ENCODE measurements around the gene WTAP.

DNA sequence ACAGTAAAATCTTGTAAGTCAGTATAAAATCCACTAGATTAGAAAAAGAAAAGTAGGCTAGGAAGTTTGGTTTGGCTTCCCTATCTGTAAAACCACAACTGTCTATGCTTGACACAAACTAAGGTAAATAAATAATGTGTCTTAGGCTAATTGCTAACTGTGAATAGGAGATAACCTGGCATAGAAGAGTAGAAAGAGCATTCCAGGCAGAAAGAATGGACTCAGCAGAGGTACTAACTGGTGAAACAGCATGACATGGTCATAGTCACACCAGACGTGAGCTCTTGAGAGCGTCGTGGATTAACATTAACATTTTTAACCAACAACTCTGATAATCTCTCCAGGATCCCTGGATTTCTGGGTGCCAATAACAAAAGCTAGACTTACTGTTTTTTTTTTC, 8.7 kb upstream of the WTAP start:
- TF ChIP-seq, protein P1, sequence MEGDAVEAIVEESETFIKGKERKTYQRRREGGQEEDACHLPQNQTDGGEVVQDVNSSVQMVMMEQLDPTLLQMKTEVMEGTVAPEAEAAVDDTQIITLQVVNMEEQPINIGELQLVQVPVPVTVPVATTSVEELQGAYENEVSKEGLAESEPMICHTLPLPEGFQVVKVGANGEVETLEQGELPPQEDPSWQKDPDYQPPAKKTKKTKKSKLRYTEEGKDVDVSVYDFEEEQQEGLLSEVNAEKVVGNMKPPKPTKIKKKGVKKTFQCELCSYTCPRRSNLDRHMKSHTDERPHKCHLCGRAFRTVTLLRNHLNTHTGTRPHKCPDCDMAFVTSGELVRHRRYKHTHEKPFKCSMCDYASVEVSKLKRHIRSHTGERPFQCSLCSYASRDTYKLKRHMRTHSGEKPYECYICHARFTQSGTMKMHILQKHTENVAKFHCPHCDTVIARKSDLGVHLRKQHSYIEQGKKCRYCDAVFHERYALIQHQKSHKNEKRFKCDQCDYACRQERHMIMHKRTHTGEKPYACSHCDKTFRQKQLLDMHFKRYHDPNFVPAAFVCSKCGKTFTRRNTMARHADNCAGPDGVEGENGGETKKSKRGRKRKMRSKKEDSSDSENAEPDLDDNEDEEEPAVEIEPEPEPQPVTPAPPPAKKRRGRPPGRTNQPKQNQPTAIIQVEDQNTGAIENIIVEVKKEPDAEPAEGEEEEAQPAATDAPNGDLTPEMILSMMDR (IDR thresholded peaks at IDR 0.05; ENCODE audit: low read depth, low read length, missing input control): no peak
- no peak for TF ChIP-seq YY1 (IDR thresholded peaks at IDR 0.05)
- TF ChIP-seq, protein P2, sequence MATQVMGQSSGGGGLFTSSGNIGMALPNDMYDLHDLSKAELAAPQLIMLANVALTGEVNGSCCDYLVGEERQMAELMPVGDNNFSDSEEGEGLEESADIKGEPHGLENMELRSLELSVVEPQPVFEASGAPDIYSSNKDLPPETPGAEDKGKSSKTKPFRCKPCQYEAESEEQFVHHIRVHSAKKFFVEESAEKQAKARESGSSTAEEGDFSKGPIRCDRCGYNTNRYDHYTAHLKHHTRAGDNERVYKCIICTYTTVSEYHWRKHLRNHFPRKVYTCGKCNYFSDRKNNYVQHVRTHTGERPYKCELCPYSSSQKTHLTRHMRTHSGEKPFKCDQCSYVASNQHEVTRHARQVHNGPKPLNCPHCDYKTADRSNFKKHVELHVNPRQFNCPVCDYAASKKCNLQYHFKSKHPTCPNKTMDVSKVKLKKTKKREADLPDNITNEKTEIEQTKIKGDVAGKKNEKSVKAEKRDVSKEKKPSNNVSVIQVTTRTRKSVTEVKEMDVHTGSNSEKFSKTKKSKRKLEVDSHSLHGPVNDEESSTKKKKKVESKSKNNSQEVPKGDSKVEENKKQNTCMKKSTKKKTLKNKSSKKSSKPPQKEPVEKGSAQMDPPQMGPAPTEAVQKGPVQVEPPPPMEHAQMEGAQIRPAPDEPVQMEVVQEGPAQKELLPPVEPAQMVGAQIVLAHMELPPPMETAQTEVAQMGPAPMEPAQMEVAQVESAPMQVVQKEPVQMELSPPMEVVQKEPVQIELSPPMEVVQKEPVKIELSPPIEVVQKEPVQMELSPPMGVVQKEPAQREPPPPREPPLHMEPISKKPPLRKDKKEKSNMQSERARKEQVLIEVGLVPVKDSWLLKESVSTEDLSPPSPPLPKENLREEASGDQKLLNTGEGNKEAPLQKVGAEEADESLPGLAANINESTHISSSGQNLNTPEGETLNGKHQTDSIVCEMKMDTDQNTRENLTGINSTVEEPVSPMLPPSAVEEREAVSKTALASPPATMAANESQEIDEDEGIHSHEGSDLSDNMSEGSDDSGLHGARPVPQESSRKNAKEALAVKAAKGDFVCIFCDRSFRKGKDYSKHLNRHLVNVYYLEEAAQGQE (IDR thresholded peaks at IDR 0.05): no peak
- TF ChIP-seq RAD21 (IDR thresholded peaks at IDR 0.05): no peak
- no peak for TF ChIP-seq EGR1 (IDR thresholded peaks at IDR 0.05; ENCODE audit: low read depth in 2 of 2)
- TF ChIP-seq TAF1 (conservative IDR thresholded peaks at IDR 0.05): no peak
- no peak for TF ChIP-seq GABPA (IDR thresholded peaks at IDR 0.05 in 1 of 2, conservative IDR thresholded peaks at IDR 0.05 in 1 of 2)

Measured in liver (tissue), 3 donors.